GM11168 (cell line): ENCODE results near the gene SLC6A8.
"Not testable (repeated sequence)": the region's sequence is repeated elsewhere in the genome, so short reads cannot be mapped to it uniquely, and the experiment has no call there.

Source experiments
- in situ Hi-C: fragments of 300-500 bp; cut with MboI; formaldehyde crosslinking; loops from one replicate; pipeline ENCODE4 v1.12.0; 2022; ENCODE audit warnings: low sequenced_read_pairs; ENCODE audit not compliant: unreplicated experiment

SLC6A8 gene

DNA sequence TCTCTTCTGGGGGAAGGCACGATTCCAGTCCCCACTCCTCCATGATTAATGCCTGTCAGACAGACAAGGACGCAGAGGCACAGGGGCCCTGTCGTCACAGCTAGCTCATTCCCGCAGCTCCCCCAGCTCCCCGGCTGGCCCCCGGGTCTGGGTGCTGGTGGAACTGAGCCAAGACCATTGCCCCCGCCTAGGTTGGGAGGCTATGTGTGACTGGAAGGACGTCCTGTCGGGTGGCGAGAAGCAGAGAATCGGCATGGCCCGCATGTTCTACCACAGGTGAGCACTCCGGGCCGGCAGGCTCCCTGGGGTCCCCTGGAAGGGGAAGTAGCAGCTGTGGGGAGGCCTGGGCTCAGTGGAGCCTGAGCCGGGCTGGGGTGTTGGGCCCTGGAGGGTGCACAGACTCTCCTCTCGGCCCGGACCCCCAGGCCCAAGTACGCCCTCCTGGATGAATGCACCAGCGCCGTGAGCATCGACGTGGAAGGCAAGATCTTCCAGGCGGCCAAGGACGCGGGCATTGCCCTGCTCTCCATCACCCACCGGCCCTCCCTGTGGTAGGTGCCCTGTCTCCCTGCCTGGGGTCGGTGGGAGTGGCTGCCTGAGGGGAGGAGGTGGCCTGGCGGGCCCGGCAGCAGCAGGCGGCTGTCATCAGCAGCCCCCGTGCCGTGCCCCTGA is 55.2 kb downstream of the SLC6A8 start:
- in situ Hi-C loops, result not testable (repeated sequence)

DNA sequence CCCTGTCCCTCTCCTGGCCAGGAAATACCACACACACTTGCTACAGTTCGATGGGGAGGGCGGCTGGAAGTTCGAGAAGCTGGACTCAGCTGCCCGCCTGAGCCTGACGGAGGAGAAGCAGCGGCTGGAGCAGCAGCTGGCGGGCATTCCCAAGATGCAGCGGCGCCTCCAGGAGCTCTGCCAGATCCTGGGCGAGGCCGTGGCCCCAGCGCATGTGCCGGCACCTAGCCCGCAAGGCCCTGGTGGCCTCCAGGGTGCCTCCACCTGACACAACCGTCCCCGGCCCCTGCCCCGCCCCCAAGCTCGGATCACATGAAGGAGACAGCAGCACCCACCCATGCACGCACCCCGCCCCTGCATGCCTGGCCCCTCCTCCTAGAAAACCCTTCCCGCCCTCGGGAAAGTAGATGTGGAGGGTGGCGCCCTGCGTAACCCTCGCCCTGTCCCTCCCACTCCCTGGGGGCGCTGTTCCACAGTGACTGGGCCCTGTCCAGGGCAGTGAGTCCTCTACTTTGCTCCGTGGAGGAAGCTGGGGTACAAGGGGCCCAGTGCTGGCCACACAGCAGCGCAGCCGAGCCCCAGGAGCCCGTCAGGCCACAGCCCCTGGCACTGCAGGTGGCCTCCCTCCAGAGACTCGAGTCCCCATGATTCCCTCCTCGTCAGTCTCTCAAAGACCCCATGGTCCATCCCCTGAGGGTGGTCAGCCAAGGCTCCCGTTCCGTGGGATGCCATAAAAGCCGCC is 55.9 kb downstream of the SLC6A8 start:
- in situ Hi-C loops, result not testable (repeated sequence)

DNA sequence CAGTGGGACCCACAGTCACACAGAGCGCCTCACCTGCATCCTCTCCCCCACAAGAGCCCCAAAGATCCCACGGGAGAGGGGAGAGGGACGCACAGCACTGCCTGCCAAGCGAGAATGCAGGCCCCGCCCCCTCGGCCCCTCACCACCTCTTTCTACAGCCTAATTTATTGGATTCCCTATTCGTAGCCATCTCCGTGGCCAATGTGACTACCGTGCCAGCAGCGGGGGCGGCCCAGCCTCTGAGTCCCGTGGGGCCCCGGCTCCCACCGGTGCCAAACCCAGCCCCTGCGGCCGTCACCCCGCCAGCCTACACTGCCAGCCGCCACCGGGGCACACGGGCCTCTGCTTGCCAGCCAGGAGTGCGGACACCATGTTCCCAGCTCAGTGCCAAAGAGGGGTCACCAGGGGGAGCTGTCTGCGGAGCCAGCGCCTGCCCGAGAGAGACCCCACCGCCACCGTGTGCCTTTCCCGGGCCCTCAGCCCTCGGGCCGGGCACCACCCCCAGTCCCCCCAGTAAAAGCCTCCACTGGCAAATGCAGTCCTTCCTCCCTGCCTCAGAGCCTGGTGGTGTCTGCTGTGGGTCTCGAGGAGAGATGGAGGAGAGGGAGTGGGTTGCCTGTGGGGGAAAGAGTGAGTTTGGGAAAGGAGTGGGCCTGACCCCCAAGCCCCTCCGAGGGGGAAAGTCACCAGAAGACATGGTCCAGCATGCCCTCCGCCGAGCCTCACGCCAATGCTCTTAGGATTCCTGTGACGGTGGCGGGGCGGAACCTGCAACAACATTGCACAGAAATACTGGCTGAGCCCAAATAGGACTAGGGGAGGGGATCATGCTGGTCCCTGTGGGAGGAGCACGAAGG is 56.7 kb downstream of the SLC6A8 start:
- in situ Hi-C loops, result no loop called here

DNA sequence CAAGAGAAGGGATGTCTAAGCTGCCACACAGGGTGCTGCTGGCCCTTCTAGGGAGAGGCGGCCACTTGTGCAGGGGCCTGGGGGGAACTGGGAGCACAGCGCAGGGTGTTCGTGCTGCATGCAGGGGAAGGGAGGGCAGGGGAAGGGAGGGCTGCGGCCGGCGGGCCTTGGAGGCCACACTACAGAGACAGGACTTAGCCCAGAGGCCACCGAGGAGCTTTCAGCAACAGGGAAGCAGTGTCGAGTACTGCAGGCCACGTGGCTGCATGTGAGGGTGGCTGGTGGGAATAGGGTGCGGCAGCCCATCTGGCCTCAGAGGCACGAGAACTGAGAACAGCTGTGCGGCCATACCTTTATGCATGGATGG is 57.3 kb downstream of the SLC6A8 start:
- in situ Hi-C loops, result not testable (repeated sequence)
